Transverse colon (tissue), 4 donors: ENCODE measurements around the gene ALS2CL. TPM values are rescaled to one million over a fixed set of nuclear protein-coding genes. Genes with fewer than 3 reads are reported as not detected.
"Not testable (repeated sequence)": the region's sequence is repeated elsewhere in the genome, so short reads cannot be mapped to it uniquely, and the experiment has no call there.

Experiments
- DNase-seq: peaks from one replicate; pipeline ENCODE4 v3.0.0-alpha.2; 2019
- H3K27ac ChIP-seq, 4 donors: fragments of 200-600 bp; sonication (generic); 2 replicates each; pipeline ENCODE4 v1.5.1; 2016 to 2018; ENCODE audit warnings: inconsistent platforms in 4 of 4
- H3K27me3 ChIP-seq: fragments of 200-600 bp; sonication (generic); 2 replicates; pipeline ENCODE4 v1.5.1; 2017; ENCODE audit warnings: inconsistent platforms
- H3K36me3 ChIP-seq, 4 donors: fragments of 200-600 bp; sonication (generic); 2 replicates each; pipeline ENCODE4 v1.5.1; 2017 to 2019; ENCODE audit warnings: inconsistent platforms in 4 of 4
- H3K4me1 ChIP-seq, 4 donors: fragments of 200-600 bp; sonication (generic); 2 replicates each; pipeline ENCODE4 v1.5.1; 2017 to 2020; ENCODE audit warnings: inconsistent platforms in 4 of 4
- H3K4me3 ChIP-seq, 4 donors: fragments of 200-600 bp; sonication (generic); 1 replicate in 1 of 4; 2 replicates in 3 of 4; pipeline versions ENCODE4 v1.5.1 to v1.6.1; 2017 to 2019; ENCODE audit warnings: inconsistent platforms in 4 of 4
- H3K9me3 ChIP-seq, 2 donors: fragments of 200-600 bp; sonication (generic); 2 replicates each; pipeline ENCODE4 v1.5.1; 2017 to 2019; ENCODE audit warnings: inconsistent platforms in 2 of 2
- CTCF ChIP-seq, 5 experiments: fragments of 200-600 bp in 3 of 5; fragments of 450-650 bp in 2 of 5; sonication (generic) in 3 of 5; IDR thresholded peaks; 1 replicate in 2 of 5; 2 replicates in 3 of 5; pipeline ENCODE4 v1.5.1; 2016 to 2017; ENCODE audit warnings: antibody characterized with exemption in 5 of 5, inconsistent platforms in 3 of 5, mild to moderate bottlenecking in 2 of 5, moderate library complexity in 1 of 5
- EP300 ChIP-seq: sonication (generic); formaldehyde crosslinking; IDR thresholded peaks from one replicate; pipeline ENCODE4 v1.6.1; 2017; ENCODE audit warnings: antibody characterized with exemption, low read depth
- POLR2A ChIP-seq: fragments of 450-650 bp; IDR thresholded peaks from one replicate; pipeline ENCODE4 v1.6.1; 2016; ENCODE audit warnings: antibody characterized with exemption, mild to moderate bottlenecking, moderate library complexity
- POLR2AphosphoS5 ChIP-seq, 3 donors: sonication (generic); formaldehyde crosslinking; IDR thresholded peaks; one replicate each; pipeline ENCODE4 v1.6.1; 2016; ENCODE audit warnings: antibody characterized with exemption in 3 of 3
- WGBS, 2 donors: methylation state at CpG; one replicate each; pipeline ENCODE4 v1.1.5; 2018; ENCODE audit warnings: low coverage in 1 of 2; 5-methylcytosine and 5-hydroxymethylcytosine counted together
- in situ Hi-C, 4 donors: fragments of 200-750 bp; cut with MboI; loops; one replicate each; pipeline versions ENCODE4 v1.15.0 to v1.15.1; 2017; ENCODE audit warnings: low sequenced_read_pairs in 3 of 4, low pct_ligation_motif_present in 1 of 4, low pct_unique_long_range_greater_than_20kb in 1 of 4
- intact Hi-C: fragments of 100-400 bp; cut with DNase I; formaldehyde crosslinking; loops from one replicate; pipeline ENCODE4 v1.15.1; 2023; ENCODE audit warnings: low total_unique reads
- total RNA-seq, 4 donors: library from RNA; depleted of rRNA; stranded (reverse); fragments of >200 nt; gene quantifications; one replicate each; pipeline ENCODE4 v1.1.0, GENCODE V29; 2016

ALS2CL gene
- total RNA-seq, 4 donors from 2014 or later: 67.5 to 212 (median 116) TPM

- in situ Hi-C loops (loop anchor here (25.0 kb wide), 4 partner anchors 157 to 657 kb away; partner anchors contain the start of gene MYL3 (in 1 of the 4)), intact Hi-C loops (loop anchor here (2.0 to 10.0 kb wide), 2 partner anchors 160 to 204 kb away; partner anchors contain the start of gene MYL3)
- Histone ChIP-seq H3K4me3 (no peak overlapping the region), H3K27me3 (peaks cover 30% of the 10 kb centered on the region), H3K4me1 (peaks cover 0 to 15% (median 11%) of the 10 kb centered on the region in 4 donors), H3K27ac (no peak overlapping the region), H3K9me3 (no peaks in the 10 kb centered on the region), H3K36me3 (no peaks in the 10 kb centered on the region)
- 25% methylated on average over 4 of the region's 4 CpGs; no CpG with 5 or more reads in 1 of the 2 donors for WGBS, 2 donors
- TF ChIP-seq CTCF (IDR thresholded peaks at IDR 0.05) (peak; percentile 93 to 98 (median 96)), POLR2A (no peak), EP300 (no peak)
- peak; percentile 77 for DNase-seq
Observed at GRCh38 chr3:46705022-46705530, 11.6 kb upstream of the ALS2CL start.

- not testable (repeated sequence) for H3K27ac ChIP-seq, H3K36me3 ChIP-seq, H3K9me3 ChIP-seq, H3K4me3 ChIP-seq, DNase-seq
- Histone ChIP-seq H3K27me3 (peaks cover 31% of the 10 kb centered on the region), H3K4me1 (peaks cover 0 to 17% (median 13%) of the 10 kb centered on the region in 4 donors)
- 57% methylated on average over 3 of the region's 7 CpGs; no CpG with 5 or more reads in 1 of the 2 donors for WGBS, 2 donors
- in situ Hi-C loops (loop anchor here (25.0 kb wide), 4 partner anchors 158 to 658 kb away; partner anchors contain the start of gene MYL3 (in 1 of the 4)), intact Hi-C loops (loop anchor here (2.0 to 10.0 kb wide), 3 partner anchors 160 to 618 kb away; partner anchors contain the start of gene MYL3)
Observed at GRCh38 chr3:46704346-46704745, 10.9 kb upstream of the ALS2CL start.

GRCh38 chr3:46703013-46703520 lies 9.6 kb upstream of the ALS2CL start:
- 88% methylated on average over 4 of the region's 4 CpGs; no CpG with 5 or more reads in 1 of the 2 donors for WGBS, 2 donors
- in situ Hi-C loops (loop anchor here (25.0 kb wide), 4 partner anchors 159 to 659 kb away; partner anchors contain the start of gene MYL3 (in 1 of the 4)), intact Hi-C loops (loop anchor here (5.0 to 10.0 kb wide), 2 partner anchors 162 to 619 kb away; partner anchors contain the start of gene MYL3)
- H3K9me3 ChIP-seq: no peaks in the 10 kb centered on the region
- no peaks in the 10 kb centered on the region for H3K36me3 ChIP-seq
- H3K27me3 ChIP-seq: peaks cover 31% of the 10 kb centered on the region
- no peak overlapping the region for H3K4me3 ChIP-seq
- no peak overlapping the region for H3K27ac ChIP-seq
- TF ChIP-seq EP300 (no peak), POLR2AphosphoS5 (IDR thresholded peaks at IDR 0.05) (no peak), POLR2A (no peak), CTCF (IDR thresholded peaks at IDR 0.05) (no peak)
- peaks cover 0 to 17% (median 13%) of the 10 kb centered on the region in 4 donors for H3K4me1 ChIP-seq
- DNase-seq: no peak

- Histone ChIP-seq H3K9me3 (no peaks in the 10 kb centered on the region), H3K4me1 (peaks cover 0 to 17% (median 13%) of the 10 kb centered on the region in 4 donors), H3K27ac (no peak overlapping the region), H3K36me3 (no peaks in the 10 kb centered on the region), H3K4me3 (no peak overlapping the region), H3K27me3 (peaks cover 31% of the 10 kb centered on the region)
- in situ Hi-C loops: loop anchor here (25.0 kb wide), 4 partner anchors 160 to 660 kb away; partner anchors contain the start of gene MYL3 (in 1 of the 4)
- TF ChIP-seq POLR2A (no peak), EP300 (no peak), CTCF (IDR thresholded peaks at IDR 0.05) (no peak), POLR2AphosphoS5 (IDR thresholded peaks at IDR 0.05) (no peak)
- intact Hi-C loops: loop anchor here (5.0 to 10.0 kb wide), 2 partner anchors 162 to 620 kb away; partner anchors contain the start of gene MYL3
- no peak for DNase-seq
- whole genome bisulfite sequencing, 2 donors: 60 to 90% methylated on average over 2 to 4 of the region's 4 CpGs
Observed at GRCh38 chr3:46702246-46703012, 8.9 kb upstream of the ALS2CL start.
